Non-pigmented ciliary epithelial cell (primary cell): ENCODE measurements around the gene EIF6.
"Not testable (repeated sequence)": the region's sequence is repeated elsewhere in the genome, so short reads cannot be mapped to it uniquely, and the experiment has no call there.

Experiments
- DNase-seq: peaks from one replicate; pipeline ENCODE4 v3.0.0-alpha.2; 2010; ENCODE audit warnings: low read depth

Gene EIF6

DNA sequence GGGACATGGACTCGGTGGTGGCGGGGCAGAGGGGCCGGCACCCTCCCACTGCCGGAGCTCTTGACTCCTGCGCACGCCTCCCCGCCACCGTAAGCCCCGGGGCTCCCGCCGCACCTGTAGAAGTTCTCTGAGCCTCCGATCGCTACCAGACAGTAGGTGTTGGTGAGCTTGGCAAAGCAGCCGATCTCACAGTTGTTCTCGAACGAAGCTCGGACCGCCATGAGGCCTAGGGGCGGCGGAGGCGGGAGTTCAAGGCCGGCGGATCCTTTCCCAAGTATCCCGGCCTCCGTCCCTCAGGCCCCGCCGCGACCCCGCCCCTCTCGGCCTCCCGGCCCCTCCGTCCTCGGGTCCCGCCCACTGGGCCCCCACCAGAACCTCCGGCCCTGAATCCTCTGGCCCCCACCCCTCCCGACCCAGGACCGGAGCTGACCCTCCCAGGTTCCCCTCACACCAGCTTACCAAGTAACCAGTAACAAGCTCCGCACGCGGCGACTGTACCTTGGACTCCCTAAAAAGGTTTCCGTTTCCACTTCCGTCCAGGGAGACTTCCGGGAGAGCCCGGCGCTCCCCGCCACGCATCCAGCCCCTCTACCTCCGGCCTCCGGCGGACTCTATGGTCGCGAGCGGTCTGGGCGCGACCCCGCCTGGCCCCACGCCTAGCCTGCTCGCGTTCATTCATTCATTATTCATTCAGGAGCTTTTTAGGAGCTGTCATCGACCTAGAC is at the start of gene EIF6:
EIF6 (minus strand) TSS at position 506 of the 725 bp plus-strand sequence; CDS start at position 221, 285 bp downstream.
- DNase-seq, result no peak

DNA sequence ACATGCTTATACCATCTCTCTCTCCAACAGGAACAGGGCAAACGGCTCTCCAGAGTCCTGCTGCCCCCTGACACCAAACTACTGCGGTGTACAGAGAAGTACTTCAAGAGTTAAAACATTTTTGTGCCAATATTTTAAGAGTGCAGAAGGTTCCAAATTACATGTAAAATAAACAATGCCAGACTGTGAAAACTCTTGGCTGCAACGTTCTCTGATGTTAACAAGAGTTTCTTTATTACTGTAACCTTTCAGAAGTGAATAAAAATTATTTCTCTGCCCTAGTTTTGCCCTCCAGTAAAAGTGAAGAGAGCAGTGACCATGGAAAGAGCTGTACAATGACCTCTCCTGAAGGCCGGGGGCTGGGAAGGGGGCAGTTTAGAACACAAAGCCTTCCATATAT is 49.0 kb upstream of the EIF6 start:
- DNase-seq, result no peak

- no peak for DNase-seq
Measured at GRCh38 chr20:35332540-35333200, 48.1 kb upstream of the EIF6 start.

- no peak for DNase-seq
Measured at GRCh38 chr20:35329435-35330139, 45.0 kb upstream of the EIF6 start.

DNA sequence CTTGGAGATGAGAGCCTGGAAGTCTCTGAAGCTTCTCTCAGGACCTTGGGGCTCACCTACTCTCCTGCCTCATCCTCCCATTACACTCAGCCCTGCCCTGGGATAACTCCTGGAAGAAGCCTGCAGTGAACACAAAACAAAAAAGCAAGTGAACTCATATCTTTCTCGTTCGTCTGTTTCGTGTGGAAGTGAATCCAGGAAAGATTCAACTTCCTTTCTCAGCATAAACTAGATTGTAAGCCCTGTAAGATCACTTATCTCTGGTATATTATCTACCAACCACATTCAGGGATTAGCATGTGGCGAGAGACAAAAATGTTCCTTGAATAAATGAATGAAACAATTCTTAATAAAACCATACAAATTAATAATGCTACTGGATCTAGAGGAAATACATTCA is 44.1 kb upstream of the EIF6 start:
- DNase-seq, result no peak

- no peak for DNase-seq
Measured at GRCh38 chr20:35328095-35328685, 43.6 kb upstream of the EIF6 start.

- DNase-seq, result no peak
Measured at GRCh38 chr20:35327074-35327976, 42.8 kb upstream of the EIF6 start.

- no peak for DNase-seq
Measured at GRCh38 chr20:35326740-35327073, 42.1 kb upstream of the EIF6 start.

DNA sequence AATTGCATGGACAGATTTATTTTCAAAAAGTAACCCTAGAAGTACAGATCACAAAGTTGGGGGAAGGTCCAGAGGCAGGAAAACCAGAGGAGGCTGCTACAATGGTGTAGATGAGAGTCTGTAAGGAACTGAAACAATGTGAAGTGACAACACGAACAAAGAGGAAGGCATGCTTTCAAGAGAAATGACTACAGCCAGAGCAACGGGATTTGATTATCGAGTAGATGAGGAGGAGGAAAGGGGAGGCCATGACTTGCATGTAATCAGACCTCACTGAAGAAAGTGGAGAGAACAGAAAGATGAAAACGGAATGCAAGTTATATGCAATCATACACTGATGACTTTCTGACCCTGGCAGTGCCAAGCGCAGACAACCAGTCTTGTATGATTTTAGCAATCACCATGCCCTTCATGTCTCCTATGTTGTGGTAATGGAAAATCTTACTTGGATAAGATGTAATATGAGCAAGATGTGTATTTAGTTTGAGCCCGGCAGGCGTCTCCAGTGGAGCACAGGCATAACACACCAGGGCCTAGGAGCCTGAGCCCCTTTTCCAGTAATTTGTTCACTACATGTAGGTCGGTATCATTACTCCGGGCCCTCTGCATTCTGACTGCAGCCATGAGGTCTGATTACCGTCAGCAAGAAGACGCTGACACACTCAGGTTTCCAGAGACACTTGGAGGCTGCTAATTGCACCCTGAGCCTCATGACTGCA is 41.6 kb upstream of the EIF6 start:
- no peak for DNase-seq

DNA sequence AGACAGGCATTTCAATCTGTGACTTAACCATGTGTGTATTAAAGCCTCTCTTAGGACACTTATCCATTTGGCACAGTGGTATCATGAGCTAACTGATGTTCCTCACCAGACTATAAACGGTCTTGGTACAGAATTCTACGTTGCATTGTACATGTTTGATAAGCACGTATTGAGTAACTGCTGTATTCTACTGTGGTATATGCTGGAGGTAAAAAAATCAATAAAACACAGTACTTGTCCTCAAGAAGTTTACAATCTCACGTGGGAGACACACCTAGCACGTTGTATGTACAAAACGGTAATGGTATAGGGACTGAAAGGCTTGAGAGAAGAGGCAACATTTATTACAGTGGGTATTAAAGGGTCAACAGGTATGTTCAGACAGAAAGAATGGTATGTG is 40.8 kb upstream of the EIF6 start:
- no peak for DNase-seq

GRCh38 chr20:35320396-35321126 is 36.0 kb upstream of the EIF6 start:
- peak; percentile 76 for DNase-seq

GRCh38 chr20:35319871-35320197 is 35.3 kb upstream of the EIF6 start:
- no peak for DNase-seq

DNA sequence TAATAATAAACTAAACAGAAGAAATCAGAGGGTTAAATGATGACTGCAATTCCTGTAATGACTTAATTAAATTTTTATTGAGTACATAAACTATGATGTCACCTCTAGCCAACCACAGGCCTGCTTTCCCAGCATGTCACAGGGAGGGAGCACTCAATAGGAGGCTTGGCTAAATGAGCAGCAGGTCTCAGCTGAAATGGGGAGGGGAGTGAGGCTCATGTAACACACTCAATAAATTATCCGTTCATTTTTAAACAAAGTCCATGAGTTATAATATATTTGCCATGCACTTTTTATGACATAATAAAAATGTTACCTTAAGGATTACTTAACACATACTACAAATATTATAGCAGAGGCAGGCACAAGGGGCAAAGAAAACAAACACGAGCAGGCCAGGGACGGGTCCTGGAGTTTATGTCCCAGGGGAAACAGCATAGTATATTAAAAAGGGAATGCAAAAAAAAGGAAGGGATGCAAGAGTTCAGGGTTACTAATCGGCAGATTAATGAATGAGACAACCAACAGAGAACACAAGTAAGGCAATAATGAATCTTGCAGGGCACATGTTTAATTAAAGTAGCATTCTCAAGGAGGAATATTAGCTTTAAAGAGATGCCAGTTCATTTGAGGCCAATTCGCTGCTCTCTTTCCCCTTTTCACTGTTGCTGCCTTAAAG is 34.8 kb upstream of the EIF6 start:
- no peak for DNase-seq

GRCh38 chr20:35318502-35319157 is 34.1 kb upstream of the EIF6 start:
- peak; percentile 74 for DNase-seq

GRCh38 chr20:35317416-35318210 is 33.0 kb upstream of the EIF6 start:
- no peak for DNase-seq

GRCh38 chr20:35316086-35316485 is 31.5 kb upstream of the EIF6 start:
- no peak for DNase-seq

DNA sequence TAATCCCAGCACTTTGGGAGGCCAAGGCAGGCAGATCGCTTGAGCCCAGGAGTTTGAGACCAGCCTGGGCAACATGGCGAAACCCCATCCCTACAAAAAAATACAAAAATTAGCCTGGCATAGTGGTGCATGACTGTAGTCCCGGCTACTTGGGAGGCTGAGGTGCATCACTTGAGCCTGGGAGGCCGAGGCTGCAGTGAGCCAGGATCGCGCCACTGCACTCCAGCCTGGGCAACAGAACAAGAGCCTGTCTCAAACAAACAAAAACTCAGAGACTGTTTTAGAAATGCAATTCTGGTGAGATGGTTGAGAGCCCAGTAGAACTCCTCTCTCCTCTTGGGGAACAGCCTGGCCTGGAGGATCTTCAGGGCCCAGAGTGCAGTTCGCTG is 31.1 kb upstream of the EIF6 start:
- DNase-seq, result not testable (repeated sequence)

- DNase-seq, result no peak
Measured at GRCh38 chr20:35314816-35315631, 30.5 kb upstream of the EIF6 start.
